Measurements from ENCODE around the gene NEU2.

GRCh38 chr2:233074106-233074505 is 41.6 kb downstream of the NEU2 start:
- TF ChIP-seq CTCF (IDR thresholded peaks at IDR 0.05 in 4 of 5, conservative IDR thresholded peaks at IDR 0.05 in 1 of 5) (no peak), POLR2A (IDR thresholded peaks at IDR 0.05) (no peak)
